Measurements from ENCODE around the gene CCSER2.
"Not testable (repeated sequence)": the region's sequence is repeated elsewhere in the genome, so short reads cannot be mapped to it uniquely, and the experiment has no call there.

Gene CCSER2

DNA sequence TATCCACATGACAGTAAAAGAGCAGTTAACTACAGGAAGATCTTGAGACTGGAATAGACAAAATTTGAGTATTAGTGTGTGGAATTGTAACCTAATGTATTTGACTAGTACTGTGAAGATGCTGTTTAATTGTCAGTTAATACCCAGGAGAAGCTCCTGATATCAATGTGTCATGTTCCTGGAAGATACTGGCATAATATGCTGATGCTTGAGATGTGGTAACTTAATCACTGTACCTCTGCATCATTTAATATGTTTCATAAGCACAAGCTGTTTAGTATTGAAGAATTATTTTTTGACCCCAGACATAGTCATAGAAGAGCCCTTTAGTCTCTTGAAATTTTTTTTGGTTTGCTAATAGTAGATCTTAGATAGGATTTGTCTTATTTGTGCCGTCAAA lies 15.4 kb downstream of the CCSER2 start:
- DNase-seq (ENCODE audit: low read depth in 2 of 2, low spot score in 1 of 2) = no peak

- DNase-seq (ENCODE audit: low read depth in 2 of 2, low spot score in 1 of 2) = no peak
These were observed 16.1 kb downstream of the CCSER2 start for GRCh38 chr10:84344526-84344925.

- DNase-seq (ENCODE audit: low read depth in 2 of 2, low spot score in 1 of 2) = not testable (repeated sequence)
These were observed 19.2 kb downstream of the CCSER2 start for GRCh38 chr10:84347575-84348002.

GRCh38 chr10:84348447-84348846 lies 20.1 kb downstream of the CCSER2 start:
- DNase-seq (ENCODE audit: low read depth in 2 of 2, low spot score in 1 of 2) = no peak

- no peak for DNase-seq (ENCODE audit: low read depth in 2 of 2, low spot score in 1 of 2)
These were observed 20.5 kb downstream of the CCSER2 start for GRCh38 chr10:84348860-84349259.

GRCh38 chr10:84352251-84352842 lies 24.0 kb downstream of the CCSER2 start:
- peak in 1 of 2 donors; percentile 29 for DNase-seq (ENCODE audit: low read depth in 2 of 2, low spot score in 1 of 2)

DNA sequence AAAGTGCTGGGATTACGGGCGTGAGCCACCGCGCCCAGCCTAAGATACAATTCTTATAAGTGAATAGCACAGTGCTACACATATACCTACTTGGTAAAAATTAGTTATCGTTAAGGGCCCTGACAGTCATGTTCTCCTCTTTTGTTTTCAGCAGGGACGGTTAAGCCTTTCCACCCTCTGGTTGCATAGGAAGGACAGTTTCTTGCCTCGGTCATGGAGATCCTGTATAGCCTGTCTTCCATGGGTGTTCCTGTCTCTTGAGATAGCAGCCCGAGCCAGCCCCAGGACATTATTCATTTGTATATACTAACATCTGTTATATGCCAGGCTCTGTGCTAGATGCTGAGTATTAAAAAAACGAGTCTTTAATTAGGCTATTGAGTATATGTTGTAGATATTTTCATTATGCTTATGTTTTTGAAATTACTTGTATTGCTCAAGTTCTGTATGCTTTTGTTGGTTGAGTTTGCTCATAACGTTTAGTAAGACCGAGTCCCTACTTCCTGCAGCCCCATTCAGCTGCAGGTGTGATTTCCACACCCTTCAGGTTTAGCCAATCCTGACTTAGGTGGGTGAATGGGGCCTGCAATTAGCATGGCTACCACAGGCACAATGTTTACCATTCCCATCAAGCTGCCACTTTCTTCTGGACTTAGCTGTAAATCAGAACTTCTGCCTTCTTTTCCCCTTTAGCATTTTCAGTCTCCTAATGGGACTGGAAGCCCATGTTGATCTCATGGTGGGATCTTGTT lies 24.8 kb downstream of the CCSER2 start:
- no peak for DNase-seq (ENCODE audit: low read depth in 2 of 2, low spot score in 1 of 2)

- no peak for DNase-seq (ENCODE audit: low read depth in 2 of 2, low spot score in 1 of 2)
These were observed 26.2 kb downstream of the CCSER2 start for GRCh38 chr10:84354623-84355022.

- DNase-seq (ENCODE audit: low read depth in 2 of 2, low spot score in 1 of 2) = no peak
These were observed 26.7 kb downstream of the CCSER2 start for GRCh38 chr10:84355106-84355505.

- DNase-seq (ENCODE audit: low read depth in 2 of 2, low spot score in 1 of 2) = no peak
These were observed 28.5 kb downstream of the CCSER2 start for GRCh38 chr10:84356928-84357327.

- no peak for DNase-seq (ENCODE audit: low read depth in 2 of 2, low spot score in 1 of 2)
These were observed 30.4 kb downstream of the CCSER2 start for GRCh38 chr10:84358743-84359142.

DNA sequence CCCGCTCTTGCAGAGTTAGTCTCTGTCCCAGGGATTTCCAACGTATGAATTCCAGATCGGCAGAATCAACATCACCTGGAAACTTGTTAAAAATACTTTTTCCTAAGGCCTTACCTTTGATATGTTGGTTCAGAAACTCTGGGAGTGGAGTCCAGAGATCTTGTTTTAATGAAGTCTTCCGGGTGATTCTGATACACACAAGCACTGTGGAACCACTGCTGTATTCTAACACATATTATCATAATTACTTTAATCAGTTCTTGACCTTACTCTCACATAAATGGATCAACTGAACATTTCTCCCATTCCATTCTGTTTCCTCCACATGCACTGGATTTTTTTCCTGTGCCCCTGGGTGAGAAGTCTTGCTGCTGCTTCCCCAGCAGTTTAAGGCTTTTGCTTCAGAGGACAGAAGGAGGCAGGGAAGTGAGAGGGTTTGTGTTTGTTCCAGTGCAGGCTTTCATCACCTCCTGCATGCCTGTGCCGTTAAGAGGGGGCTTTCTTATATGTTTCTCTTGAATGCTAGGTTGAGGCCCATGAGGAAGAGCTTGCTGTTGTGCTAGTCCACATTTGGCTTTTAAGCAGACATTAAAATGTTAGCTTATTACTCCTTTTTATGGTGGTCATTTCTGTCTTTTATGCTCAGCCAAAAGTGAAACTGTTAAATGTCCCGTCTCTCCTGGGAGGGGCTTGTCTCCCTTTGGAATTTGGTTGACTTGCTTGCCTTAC lies 32.4 kb downstream of the CCSER2 start:
- no peak for DNase-seq (ENCODE audit: low read depth in 2 of 2, low spot score in 1 of 2)

DNA sequence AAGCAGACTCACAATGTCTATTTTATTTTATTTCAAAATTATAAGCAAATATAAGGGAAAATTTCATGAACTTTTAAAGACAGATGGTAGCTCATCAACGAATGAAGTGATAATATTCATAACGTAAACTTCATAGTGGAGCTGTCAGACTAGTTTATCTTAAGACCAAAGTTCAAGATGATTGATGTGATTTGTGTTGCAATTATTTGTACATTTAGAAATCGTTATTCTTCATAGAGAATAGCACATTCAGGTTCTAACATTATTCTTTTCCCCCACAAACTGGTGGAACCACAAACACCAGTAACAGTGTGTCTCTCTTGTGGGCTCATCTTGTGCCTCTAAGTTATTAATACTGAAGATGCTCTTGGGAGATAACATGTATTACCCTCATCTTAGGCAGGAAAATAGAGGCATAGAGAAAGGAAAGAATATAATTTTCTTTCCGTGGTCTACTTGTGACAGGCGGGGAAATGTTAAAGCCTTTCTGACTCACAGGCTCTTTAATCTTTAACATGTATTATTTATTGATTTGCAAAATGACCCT lies 37.0 kb downstream of the CCSER2 start:
- no peak for DNase-seq (ENCODE audit: low read depth in 2 of 2, low spot score in 1 of 2)

GRCh38 chr10:84366041-84366440 lies 37.7 kb downstream of the CCSER2 start:
- no peak for DNase-seq (ENCODE audit: low read depth in 2 of 2, low spot score in 1 of 2)

- no peak for DNase-seq (ENCODE audit: low read depth in 2 of 2, low spot score in 1 of 2)
These were observed 38.9 kb downstream of the CCSER2 start for GRCh38 chr10:84367256-84367655.

DNA sequence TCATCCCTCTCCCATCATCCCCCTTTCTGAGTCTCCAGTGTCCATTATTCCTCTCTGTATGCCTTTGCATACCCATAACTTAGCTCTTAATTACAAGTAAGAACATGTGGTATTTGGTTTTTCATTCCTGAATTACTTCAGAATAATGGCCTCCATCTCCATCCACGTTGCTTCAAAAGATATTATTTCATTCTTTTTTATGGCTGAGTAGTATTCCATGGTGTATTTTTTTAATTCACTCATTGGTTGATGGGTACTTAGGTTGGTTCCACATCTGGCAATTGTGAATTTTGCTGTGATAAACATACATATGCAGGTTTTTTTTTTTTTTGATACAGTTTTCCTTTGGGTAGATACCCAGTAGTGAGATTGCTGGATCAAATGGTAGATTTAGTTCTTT lies 40.4 kb downstream of the CCSER2 start:
- no peak for DNase-seq (ENCODE audit: low read depth in 2 of 2, low spot score in 1 of 2)

GRCh38 chr10:84370283-84370682 lies 41.9 kb downstream of the CCSER2 start:
- no peak for DNase-seq (ENCODE audit: low read depth in 2 of 2, low spot score in 1 of 2)

GRCh38 chr10:84371944-84372343 lies 43.6 kb downstream of the CCSER2 start:
- no peak for DNase-seq (ENCODE audit: low read depth in 2 of 2, low spot score in 1 of 2)

- DNase-seq (ENCODE audit: low read depth in 2 of 2, low spot score in 1 of 2) = no peak
These were observed 44.6 kb downstream of the CCSER2 start for GRCh38 chr10:84373000-84373399.

DNA sequence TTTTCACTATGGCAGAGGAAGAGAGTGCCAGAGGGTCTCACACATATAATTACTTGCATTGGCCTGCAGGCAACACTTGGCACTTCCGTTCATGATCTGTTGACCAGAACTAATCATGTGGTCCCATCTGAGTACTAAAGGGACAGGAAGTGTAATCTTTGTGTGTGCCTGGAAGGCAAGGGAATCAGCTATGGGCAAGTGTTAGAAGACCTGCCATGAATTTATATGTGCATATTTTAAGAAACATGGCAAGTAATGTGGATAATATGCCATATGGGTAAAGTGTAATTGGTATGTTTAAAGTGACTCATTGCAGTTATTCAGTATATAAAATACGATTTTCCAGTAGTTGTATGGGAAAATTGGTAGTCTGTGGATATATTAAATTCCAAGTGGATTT lies 46.1 kb downstream of the CCSER2 start:
- DNase-seq (ENCODE audit: low read depth in 2 of 2, low spot score in 1 of 2) = no peak

DNA sequence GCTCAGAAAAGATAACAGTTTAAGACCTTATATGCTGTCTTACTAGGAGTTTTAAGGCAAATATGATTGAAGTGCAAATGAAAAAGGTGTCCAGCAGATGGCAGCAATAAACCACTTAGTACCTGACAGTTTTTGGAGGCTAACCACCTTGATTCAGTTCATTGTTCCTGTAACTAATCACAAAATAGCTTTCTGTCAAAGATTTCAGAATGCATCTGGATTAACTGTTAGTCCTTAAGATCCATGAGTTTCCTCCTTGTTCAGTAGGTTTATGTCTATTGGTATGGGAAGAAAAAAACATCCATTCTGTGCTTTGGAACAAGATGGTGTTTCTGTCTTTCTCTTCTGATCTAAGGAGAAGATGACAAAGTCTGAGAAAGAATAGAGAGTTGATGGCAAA lies 46.6 kb downstream of the CCSER2 start:
- no peak for DNase-seq (ENCODE audit: low read depth in 2 of 2, low spot score in 1 of 2)

GRCh38 chr10:84375881-84376280 lies 47.5 kb downstream of the CCSER2 start:
- DNase-seq (ENCODE audit: low read depth in 2 of 2, low spot score in 1 of 2) = no peak
